ENCODE data around the gene PRRT1B.

- TF ChIP-seq, protein P1, sequence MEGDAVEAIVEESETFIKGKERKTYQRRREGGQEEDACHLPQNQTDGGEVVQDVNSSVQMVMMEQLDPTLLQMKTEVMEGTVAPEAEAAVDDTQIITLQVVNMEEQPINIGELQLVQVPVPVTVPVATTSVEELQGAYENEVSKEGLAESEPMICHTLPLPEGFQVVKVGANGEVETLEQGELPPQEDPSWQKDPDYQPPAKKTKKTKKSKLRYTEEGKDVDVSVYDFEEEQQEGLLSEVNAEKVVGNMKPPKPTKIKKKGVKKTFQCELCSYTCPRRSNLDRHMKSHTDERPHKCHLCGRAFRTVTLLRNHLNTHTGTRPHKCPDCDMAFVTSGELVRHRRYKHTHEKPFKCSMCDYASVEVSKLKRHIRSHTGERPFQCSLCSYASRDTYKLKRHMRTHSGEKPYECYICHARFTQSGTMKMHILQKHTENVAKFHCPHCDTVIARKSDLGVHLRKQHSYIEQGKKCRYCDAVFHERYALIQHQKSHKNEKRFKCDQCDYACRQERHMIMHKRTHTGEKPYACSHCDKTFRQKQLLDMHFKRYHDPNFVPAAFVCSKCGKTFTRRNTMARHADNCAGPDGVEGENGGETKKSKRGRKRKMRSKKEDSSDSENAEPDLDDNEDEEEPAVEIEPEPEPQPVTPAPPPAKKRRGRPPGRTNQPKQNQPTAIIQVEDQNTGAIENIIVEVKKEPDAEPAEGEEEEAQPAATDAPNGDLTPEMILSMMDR (IDR thresholded peaks at IDR 0.05; ENCODE audit: low read length): no peak
- TF ChIP-seq EZH2 (optimal IDR thresholded peaks at IDR 0.05; ENCODE audit: low read depth, low read length): no peak
- TF ChIP-seq EZH2phosphoT487 (IDR thresholded peaks at IDR 0.05; ENCODE audit: low read length): no peak
These were observed 32.7 kb downstream of the PRRT1B start for GRCh38 chr9:131578021-131578420.
